Cardiac muscle cell (in vitro differentiated cells and primary cell): ENCODE measurements around the gene IKBKG. TPM values are rescaled to one million over a fixed set of nuclear protein-coding genes. Genes with fewer than 3 reads are reported as not detected.
A peak's percentile ranks its signal among the peaks of the same experiment; 100 is the strongest.
"Not testable (repeated sequence)": the region's sequence is repeated elsewhere in the genome, so short reads cannot be mapped to it uniquely, and the experiment has no call there.

Experiments used
- DNase-seq, 2 donors: peaks; one replicate each; pipeline versions ENCODE4 v3.0.0 to v3.0.0-alpha.2; 2010 to 2017; ENCODE audit warnings: low read depth in 1 of 2, low spot score in 1 of 2
- H3K27ac ChIP-seq: fragments of 200-600 bp; sonication (generic); 2 replicates; pipeline ENCODE4 v1.5.1; 2016
- H3K27me3 ChIP-seq: fragments of 200-600 bp; sonication (generic); 2 replicates; pipeline ENCODE4 v1.6.0; 2016; ENCODE audit warnings: control low read depth
- H3K36me3 ChIP-seq: fragments of 200-600 bp; sonication (generic); 2 replicates; pipeline ENCODE4 v1.5.1; 2016; ENCODE audit warnings: control low read depth
- H3K4me1 ChIP-seq: fragments of 200-600 bp; sonication (generic); 2 replicates; pipeline ENCODE4 v1.8.1; 2017; ENCODE audit warnings: low read depth, mild to moderate bottlenecking, mixed run types
- H3K4me3 ChIP-seq: fragments of 200-600 bp; sonication (generic); 2 replicates; pipeline ENCODE4 v1.5.1; 2016; ENCODE audit warnings: mild to moderate bottlenecking
- H3K9me3 ChIP-seq: fragments of 200-600 bp; sonication (generic); 2 replicates; pipeline ENCODE4 v1.5.1; 2017; ENCODE audit warnings: low read depth, mild to moderate bottlenecking, control low read depth
- polyA plus RNA-seq: library from polyadenylated mRNA; unstranded; fragments of >200 nt; fragmentation: Nextera tagmentation; extraction: Ambion mirVana; gene quantifications from 2 replicates; pipeline ENCODE4 v1.2.1, GENCODE V29; 2016
- total RNA-seq: library from RNA; depleted of rRNA; stranded (reverse); fragments of >200 nt; gene quantifications from 2 replicates; pipeline ENCODE4 v1.2.3, GENCODE V29; 2016
- TF ChIP-seq, protein P1 (sequence below): IDR thresholded peaks from 2 replicates; pipeline ENCODE4 v1.5.1; 2012; ENCODE audit warnings: low read depth, mild to moderate bottlenecking, low read length

IKBKG gene
- total and polyA plus RNA-seq, 2 experiments from 2014 or later: 15.1 to 23.5 TPM

DNA sequence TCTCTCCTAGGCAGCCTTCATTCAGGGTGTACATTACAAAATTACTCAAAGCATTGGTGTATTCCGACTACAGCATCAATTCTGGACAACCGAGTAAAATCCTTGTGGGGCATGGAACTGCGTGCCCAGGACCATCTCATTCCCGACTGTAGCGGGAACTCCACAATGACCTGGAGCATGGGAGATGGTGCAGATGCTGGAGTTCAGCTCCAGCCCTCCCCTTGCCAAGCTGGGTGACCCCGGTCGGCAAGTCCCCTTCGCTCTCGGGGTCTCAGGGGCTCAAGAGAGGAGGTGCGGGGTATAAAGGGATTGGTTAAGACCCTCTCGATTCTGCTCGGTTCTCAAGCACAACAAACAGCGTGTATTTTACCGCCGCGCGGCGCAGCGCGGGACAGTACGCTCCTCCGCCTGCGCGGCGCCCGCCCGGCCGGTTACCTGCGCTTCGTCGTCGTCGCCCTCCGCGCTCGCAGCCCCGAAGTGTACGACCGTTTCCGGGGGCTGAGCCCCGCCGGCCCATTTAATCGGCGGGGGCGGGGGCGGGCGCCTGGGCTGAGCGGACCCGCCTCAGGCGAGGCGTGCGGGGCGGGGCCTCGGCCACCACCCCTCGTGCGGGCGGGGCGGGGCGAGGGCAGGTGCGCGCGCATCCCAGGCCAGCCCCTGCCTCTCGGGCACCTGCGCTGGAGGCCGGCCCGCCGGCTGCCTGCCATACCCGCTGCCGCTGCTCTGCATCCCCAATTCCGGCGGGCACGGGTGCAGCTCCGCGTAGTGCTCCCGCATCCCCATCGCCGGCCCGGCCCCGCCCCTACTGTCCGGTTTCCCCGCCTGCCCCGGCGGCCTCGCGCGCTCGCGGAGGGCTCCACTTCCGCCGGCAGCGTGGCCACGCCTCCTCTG is 821 bp upstream of the IKBKG start, which contains the start of gene G6PD:
G6PD (minus strand) TSS at position 493 of the 891 bp plus-strand sequence. CDS start 691 bp downstream, outside the sequence.
- H3K27me3 ChIP-seq: no peaks in the 10 kb centered on the region
- H3K4me3 ChIP-seq: peak within 1 kb of the TSS; percentile 66
- no peaks in the 10 kb centered on the region for H3K9me3 ChIP-seq
- TF ChIP-seq, protein P1, sequence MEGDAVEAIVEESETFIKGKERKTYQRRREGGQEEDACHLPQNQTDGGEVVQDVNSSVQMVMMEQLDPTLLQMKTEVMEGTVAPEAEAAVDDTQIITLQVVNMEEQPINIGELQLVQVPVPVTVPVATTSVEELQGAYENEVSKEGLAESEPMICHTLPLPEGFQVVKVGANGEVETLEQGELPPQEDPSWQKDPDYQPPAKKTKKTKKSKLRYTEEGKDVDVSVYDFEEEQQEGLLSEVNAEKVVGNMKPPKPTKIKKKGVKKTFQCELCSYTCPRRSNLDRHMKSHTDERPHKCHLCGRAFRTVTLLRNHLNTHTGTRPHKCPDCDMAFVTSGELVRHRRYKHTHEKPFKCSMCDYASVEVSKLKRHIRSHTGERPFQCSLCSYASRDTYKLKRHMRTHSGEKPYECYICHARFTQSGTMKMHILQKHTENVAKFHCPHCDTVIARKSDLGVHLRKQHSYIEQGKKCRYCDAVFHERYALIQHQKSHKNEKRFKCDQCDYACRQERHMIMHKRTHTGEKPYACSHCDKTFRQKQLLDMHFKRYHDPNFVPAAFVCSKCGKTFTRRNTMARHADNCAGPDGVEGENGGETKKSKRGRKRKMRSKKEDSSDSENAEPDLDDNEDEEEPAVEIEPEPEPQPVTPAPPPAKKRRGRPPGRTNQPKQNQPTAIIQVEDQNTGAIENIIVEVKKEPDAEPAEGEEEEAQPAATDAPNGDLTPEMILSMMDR: no peak
- DNase-seq: peak; percentile 77 to 78
- H3K27ac ChIP-seq: peak within 1 kb of the TSS; percentile 91
- H3K4me1 ChIP-seq: no peaks in the 10 kb centered on the region
- H3K36me3 ChIP-seq: no peaks in the 10 kb centered on the region

DNA sequence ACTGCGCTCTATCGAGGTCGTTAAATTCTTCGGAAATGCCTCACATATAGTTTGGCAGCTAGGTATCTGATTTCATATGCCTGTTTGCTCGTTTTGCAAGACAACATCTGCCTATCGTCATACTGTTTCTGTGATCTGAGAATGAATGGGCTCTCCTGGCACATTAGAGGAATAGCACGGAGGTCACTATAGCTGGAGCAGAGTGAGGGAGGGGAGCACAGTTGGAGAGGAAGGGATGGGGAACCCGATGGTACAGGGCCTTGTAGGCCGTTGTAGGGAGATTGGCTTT is 552 bp downstream of the IKBKG start:
- Histone ChIP-seq H3K27ac (peak overlapping the region; percentile 91), H3K27me3 (no peaks in the 10 kb centered on the region), H3K4me1 (no peaks in the 10 kb centered on the region), H3K36me3 (no peaks in the 10 kb centered on the region), H3K4me3 (peak overlapping the region; percentile 66), H3K9me3 (no peaks in the 10 kb centered on the region)
- TF ChIP-seq, protein P1: no peak
- DNase-seq: peak in 1 of 2 donors; percentile 30

DNA sequence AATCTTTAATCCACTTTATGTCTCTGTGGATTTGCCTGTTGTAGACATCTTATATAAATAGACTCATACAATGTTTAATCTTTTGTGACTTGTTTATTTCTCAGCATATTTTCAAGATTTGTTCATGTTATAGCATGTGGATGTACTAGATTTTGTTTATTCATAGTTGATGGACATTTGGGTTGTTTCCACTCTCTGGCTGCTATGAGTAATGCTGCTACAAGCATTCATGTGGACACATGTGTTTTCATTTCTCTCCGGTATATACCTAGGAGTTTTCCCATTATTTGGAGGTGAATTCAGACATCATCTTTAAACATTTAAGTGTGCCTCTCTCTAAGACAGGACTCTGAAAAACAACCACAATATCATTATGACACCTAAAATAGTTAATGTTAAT is 2.3 kb downstream of the IKBKG start:
- Histone ChIP-seq H3K4me3 (no peak overlapping the region), H3K27me3 (no peaks in the 10 kb centered on the region), H3K36me3 (no peaks in the 10 kb centered on the region), H3K27ac (no peak overlapping the region), H3K9me3 (no peaks in the 10 kb centered on the region), H3K4me1 (no peaks in the 10 kb centered on the region)
- TF ChIP-seq, protein P1: no peak
- no peak for DNase-seq

DNA sequence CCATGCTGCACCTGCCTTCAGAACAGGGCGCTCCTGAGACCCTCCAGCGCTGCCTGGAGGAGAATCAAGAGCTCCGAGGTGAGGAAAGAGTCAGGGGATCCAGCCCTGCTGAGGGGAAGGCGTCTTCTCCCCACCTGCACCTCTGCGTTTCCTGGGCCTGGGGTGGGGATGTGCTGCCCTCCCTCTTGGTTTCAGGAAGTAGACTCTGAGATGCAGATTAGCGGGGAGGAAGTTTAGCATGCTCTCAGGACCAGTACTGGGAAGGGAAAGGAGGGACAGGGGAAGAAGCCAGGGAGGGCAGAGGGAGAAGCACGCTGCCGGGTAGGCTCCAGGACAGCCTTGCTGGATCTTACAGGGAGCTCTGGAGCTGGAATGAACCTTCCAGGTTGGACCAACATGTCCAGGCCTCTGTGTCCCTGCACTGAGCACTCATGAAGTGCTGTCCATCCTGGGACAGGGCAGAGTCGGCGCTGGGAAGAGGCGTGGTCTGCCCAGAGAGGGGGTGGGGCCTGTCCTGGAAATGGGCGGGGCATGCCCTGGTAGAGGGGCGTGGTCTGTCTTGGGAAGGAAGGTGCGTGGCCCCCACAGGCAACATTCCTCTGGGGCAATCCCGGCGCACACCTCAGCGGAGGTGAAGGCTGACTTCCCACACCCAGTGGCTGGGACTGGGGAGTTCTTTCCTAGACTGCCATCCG is 4.8 kb downstream of the IKBKG start:
- not testable (repeated sequence) for H3K4me1 ChIP-seq, H3K9me3 ChIP-seq, H3K27ac ChIP-seq, H3K27me3 ChIP-seq, H3K4me3 ChIP-seq, DNase-seq, H3K36me3 ChIP-seq

DNA sequence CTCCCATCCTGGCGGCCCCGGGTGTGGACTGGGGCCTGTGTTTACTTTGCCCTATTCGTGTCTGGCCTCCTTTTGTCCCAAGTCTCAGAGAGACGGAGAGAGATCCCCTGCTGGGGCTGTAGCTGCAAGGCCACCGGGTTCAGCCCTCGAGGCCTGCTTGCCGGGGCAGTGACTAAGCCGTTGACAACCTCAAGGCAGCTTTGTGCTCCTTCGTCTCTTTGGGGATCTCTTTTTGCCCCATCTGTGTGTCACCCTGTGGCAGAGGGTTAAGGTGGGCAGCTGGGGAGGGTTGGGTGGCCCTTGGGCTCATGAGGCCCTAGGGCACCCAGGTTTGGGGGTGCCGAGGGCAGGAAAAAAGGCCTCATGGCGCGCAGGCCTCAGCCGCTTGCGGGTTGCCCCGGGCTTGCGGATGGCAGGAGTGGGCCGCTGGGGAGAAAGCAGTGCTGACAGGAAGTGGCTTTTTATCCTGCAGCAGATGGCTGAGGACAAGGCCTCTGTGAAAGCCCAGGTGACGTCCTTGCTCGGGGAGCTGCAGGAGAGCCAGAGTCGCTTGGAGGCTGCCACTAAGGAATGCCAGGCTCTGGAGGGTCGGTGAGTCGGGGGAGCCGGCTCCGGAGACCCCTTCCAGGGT is 10.8 kb downstream of the IKBKG start:
- not testable (repeated sequence) for H3K27ac ChIP-seq

DNA sequence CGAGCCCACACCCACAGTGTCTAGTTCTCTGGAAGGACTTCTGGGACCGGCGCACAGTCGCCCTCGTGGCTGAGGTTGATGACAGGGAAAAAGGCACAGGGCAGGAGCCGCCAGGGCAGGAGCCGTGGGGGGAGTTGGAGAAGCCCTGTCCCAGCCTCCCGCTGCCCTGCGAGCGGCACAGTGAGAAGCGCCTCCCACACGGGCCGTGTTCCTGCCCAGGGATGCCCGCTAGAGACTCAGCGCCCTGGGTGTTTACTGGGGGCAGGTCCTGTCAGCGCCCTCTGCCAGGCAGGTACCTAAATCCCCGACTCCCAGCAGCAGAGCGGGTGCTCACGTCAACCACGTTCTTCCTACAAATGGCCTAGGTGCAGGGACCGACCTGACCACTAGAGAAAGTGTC is 11.5 kb downstream of the IKBKG start:
- H3K27ac ChIP-seq, H3K36me3 ChIP-seq, H3K4me1 ChIP-seq, H3K27me3 ChIP-seq, H3K9me3 ChIP-seq, H3K4me3 ChIP-seq, DNase-seq: not testable (repeated sequence)

More for the DNA sequence above, 10.8 kb downstream of the IKBKG start:
- not testable (repeated sequence) for H3K9me3 ChIP-seq, DNase-seq, H3K4me1 ChIP-seq, H3K36me3 ChIP-seq, H3K4me3 ChIP-seq, H3K27me3 ChIP-seq

DNA sequence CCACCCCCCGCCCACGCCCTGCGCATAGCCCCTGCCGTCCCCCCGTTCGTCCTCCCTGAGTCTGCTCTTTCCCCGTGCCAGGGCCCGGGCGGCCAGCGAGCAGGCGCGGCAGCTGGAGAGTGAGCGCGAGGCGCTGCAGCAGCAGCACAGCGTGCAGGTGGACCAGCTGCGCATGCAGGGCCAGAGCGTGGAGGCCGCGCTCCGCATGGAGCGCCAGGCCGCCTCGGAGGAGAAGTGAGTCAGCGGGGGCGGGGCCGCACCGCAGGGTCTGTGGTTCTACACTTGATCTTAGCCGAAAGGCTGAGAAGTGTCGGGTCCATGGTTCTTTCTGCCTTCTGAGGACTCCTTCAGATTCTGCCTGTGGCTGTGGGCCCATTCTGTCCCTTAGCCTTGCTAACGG is 12.9 kb downstream of the IKBKG start:
- H3K4me1 ChIP-seq, H3K27ac ChIP-seq, DNase-seq, H3K9me3 ChIP-seq, H3K27me3 ChIP-seq, H3K4me3 ChIP-seq, H3K36me3 ChIP-seq: not testable (repeated sequence)

DNA sequence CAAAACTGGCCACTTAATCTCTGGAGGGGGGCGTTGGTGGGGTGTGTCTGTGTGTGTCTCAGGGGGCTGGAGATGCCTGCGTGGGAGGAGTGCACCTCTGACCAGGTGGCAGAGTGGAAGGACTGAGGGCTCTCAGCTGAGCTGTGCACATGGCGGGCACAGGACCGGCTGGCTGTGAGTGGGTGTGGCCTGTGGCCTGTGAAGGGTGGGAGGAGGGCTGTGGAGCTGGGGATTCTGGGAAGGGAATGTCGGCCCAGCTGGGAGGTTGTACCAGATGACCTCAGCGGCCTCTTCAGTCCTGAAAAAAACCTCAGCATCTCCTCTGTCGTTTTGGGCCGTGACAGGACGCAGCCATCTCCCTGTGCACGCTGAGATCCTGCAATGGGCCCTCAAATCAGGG is 14.9 kb downstream of the IKBKG start:
- H3K27me3 ChIP-seq, DNase-seq, H3K9me3 ChIP-seq, H3K36me3 ChIP-seq, H3K4me1 ChIP-seq, H3K4me3 ChIP-seq, H3K27ac ChIP-seq: not testable (repeated sequence)

DNA sequence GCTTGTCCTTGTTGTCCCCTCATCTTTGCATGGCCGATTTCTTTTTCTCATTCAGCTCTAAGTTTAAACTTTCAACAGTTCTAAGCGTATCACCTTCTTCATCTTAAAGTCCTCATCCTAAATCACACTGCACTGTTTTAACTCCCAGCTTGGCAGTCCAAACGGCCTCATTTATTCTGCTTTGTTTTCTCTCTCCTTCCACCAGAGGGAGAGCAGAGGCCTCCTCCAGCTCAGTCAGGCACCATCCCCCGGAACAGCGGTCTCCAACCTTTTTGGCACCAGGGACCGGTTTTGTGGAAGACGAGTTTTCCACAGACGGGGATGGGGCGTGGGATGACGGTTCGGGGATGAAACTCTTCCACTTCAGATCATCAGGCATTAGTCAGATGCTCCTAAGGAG is 22.9 kb downstream of the IKBKG start:
- not testable (repeated sequence) for DNase-seq

DNA sequence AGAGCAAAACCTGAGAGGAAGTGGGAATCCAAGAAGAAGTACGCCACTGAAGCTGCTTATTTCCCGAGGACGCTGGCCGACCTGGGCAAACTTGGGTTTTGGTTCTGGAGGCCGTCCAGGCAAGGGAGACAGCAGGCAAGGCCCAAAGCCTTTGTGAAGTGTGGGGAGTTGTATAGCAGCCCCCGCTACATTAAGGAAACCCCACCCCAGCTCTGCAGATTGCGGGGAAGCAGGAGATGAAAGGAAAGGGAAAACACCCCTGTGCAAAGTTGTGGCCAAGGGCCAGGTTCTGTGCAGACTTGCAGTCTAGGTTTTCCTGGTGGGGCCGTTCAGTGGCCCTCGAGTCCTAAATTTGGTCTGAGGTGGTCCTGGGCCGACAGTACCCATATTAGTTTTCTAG is 25.6 kb downstream of the IKBKG start:
- H3K36me3 ChIP-seq, H3K4me3 ChIP-seq, H3K27me3 ChIP-seq, DNase-seq, H3K27ac ChIP-seq, H3K4me1 ChIP-seq, H3K9me3 ChIP-seq: not testable (repeated sequence)

More for the DNA sequence above, 22.9 kb downstream of the IKBKG start:
- not testable (repeated sequence) for H3K27me3 ChIP-seq, H3K27ac ChIP-seq, H3K4me1 ChIP-seq, H3K36me3 ChIP-seq, H3K9me3 ChIP-seq, H3K4me3 ChIP-seq
